GM23248 (cell line): ENCODE measurements around the gene C16orf54. TPM values are rescaled to one million over a fixed set of nuclear protein-coding genes. Genes with fewer than 3 reads are reported as not detected.
"Not testable (repeated sequence)": the region's sequence is repeated elsewhere in the genome, so short reads cannot be mapped to it uniquely, and the experiment has no call there.

ENCODE experiments used
- DNase-seq: peaks from one replicate; pipeline ENCODE4 v3.0.0-alpha.2; 2015
- H2AFZ ChIP-seq: fragments of 200-600 bp; sonication (generic); 2 replicates; pipeline ENCODE4 v1.6.1; 2016; ENCODE audit warnings: antibody characterized with exemption
- H3F3A ChIP-seq: fragments of 200-600 bp; sonication (generic); 2 replicates; pipeline ENCODE4 v1.6.1; 2016; ENCODE audit warnings: mild to moderate bottlenecking, antibody characterized with exemption, mixed run types; ENCODE audit not compliant: insufficient read depth
- H3K27ac ChIP-seq: fragments of 200-600 bp; sonication (generic); 2 replicates; pipeline ENCODE4 v1.5.1; 2016; ENCODE audit warnings: mild to moderate bottlenecking
- H3K27me3 ChIP-seq: fragments of 200-600 bp; sonication (generic); replicated peaks from 2 replicates; pipeline ENCODE4 v1.6.1; 2016; ENCODE audit warnings: mild to moderate bottlenecking; ENCODE audit not compliant: insufficient read depth
- H3K36me3 ChIP-seq: fragments of 200-600 bp; sonication (generic); 2 replicates; pipeline ENCODE4 v1.6.1; 2016; ENCODE audit warnings: low read depth, mild to moderate bottlenecking
- H3K4me1 ChIP-seq: fragments of 200-600 bp; sonication (generic); 2 replicates; pipeline ENCODE4 v1.6.1; 2016; ENCODE audit warnings: mild to moderate bottlenecking; ENCODE audit not compliant: insufficient read depth
- H3K4me2 ChIP-seq: fragments of 200-600 bp; sonication (generic); one replicate; pipeline ENCODE4 v1.6.1; 2016; ENCODE audit warnings: mild to moderate bottlenecking; ENCODE audit not compliant: unreplicated experiment
- H3K4me3 ChIP-seq: fragments of 200-600 bp; sonication (generic); 2 replicates; pipeline ENCODE4 v1.5.1; 2016; ENCODE audit warnings: mild to moderate bottlenecking
- H3K79me2 ChIP-seq: fragments of 200-600 bp; sonication (generic); 2 replicates; pipeline ENCODE4 v1.6.1; 2016; ENCODE audit warnings: mild to moderate bottlenecking; ENCODE audit not compliant: insufficient read depth
- H3K9ac ChIP-seq: fragments of 200-600 bp; sonication (generic); 2 replicates; pipeline ENCODE4 v1.6.1; 2016; ENCODE audit warnings: mild to moderate bottlenecking
- H3K9me2 ChIP-seq: fragments of 200-600 bp; sonication (generic); 2 replicates; pipeline ENCODE4 v1.6.1; 2016; ENCODE audit warnings: mixed run types, mild to moderate bottlenecking, moderate library complexity; ENCODE audit not compliant: insufficient read depth
- H3K9me3 ChIP-seq: fragments of 200-600 bp; sonication (generic); one replicate; pipeline ENCODE4 v1.6.1; 2017; ENCODE audit warnings: low read depth
- H4K20me1 ChIP-seq: fragments of 200-600 bp; sonication (generic); 2 replicates; pipeline ENCODE4 v1.6.0; 2016; ENCODE audit not compliant: insufficient read depth
- EZH2 ChIP-seq: fragments of 200-600 bp; sonication (generic); IDR thresholded peaks from 2 replicates; pipeline ENCODE4 v1.6.1; 2018; ENCODE audit warnings: antibody characterized with exemption, mild to moderate bottlenecking; ENCODE audit not compliant: insufficient read depth, poor library complexity, severe bottlenecking
- EZH2phosphoT487 ChIP-seq: fragments of 200-600 bp; sonication (generic); IDR thresholded peaks from 2 replicates; pipeline ENCODE4 v1.6.1; 2018; ENCODE audit warnings: antibody characterized with exemption, moderate library complexity, mild to moderate bottlenecking, low read depth; ENCODE audit not compliant: insufficient read depth
- WGBS, 2 experiments: methylation state at CpG; one replicate each; pipeline ENCODE4 v1.1.6; 2015 to 2017; ENCODE audit warnings: low lambda C conversion rate in 2 of 2, low coverage in 1 of 2; ENCODE audit errors: missing lambda C conversion rate in 2 of 2; 5-methylcytosine and 5-hydroxymethylcytosine counted together
- in situ Hi-C: fragments of 300-500 bp; cut with MboI; formaldehyde crosslinking; loops from 2 replicates; pipeline ENCODE4 v1.15.0; 2020
- polyA plus RNA-seq: library from polyadenylated mRNA; unstranded; fragments of >200 nt; fragmentation: Nextera tagmentation; extraction: Ambion mirVana; gene quantifications from 2 replicates; pipeline ENCODE4 v1.2.1, GENCODE V29; 2016
- total RNA-seq: library from RNA; depleted of rRNA; stranded (reverse); fragments of >200 nt; shearing (Covaris generic); gene quantifications from 2 replicates; pipeline ENCODE4 v1.2.3, GENCODE V29; 2014

Gene C16orf54
- total and polyA plus RNA-seq, 2 experiments from 2014 or later: not detected

GRCh38 chr16:29742683-29743275 is 3.0 kb downstream of the C16orf54 start:
- no peak overlapping the region for H3K4me2 ChIP-seq
- H3K9me3 ChIP-seq: no peaks in the 10 kb centered on the region
- H3K36me3 ChIP-seq: no peaks in the 10 kb centered on the region
- TF ChIP-seq EZH2phosphoT487 (no peak), EZH2 (no peak)
- H2AFZ ChIP-seq: no peak overlapping the region
- no peak overlapping the region for H3K4me3 ChIP-seq
- no peaks in the 10 kb centered on the region for H3F3A ChIP-seq
- no peak overlapping the region for H3K9ac ChIP-seq
- WGBS, 2 experiments: 60 to 61% methylated on average over 7 of the region's 7 CpGs
- in situ Hi-C loops: no loop called here
- H3K27me3 ChIP-seq: peaks cover 8% of the 10 kb centered on the region; the same call in 1 of the 2 replicates
- DNase-seq: no peak
- no peaks in the 10 kb centered on the region for H3K9me2 ChIP-seq
- H3K4me1 ChIP-seq: no peaks in the 10 kb centered on the region
- no peaks in the 10 kb centered on the region for H3K79me2 ChIP-seq
- no peaks in the 10 kb centered on the region for H4K20me1 ChIP-seq
- H3K27ac ChIP-seq: no peak overlapping the region

DNA sequence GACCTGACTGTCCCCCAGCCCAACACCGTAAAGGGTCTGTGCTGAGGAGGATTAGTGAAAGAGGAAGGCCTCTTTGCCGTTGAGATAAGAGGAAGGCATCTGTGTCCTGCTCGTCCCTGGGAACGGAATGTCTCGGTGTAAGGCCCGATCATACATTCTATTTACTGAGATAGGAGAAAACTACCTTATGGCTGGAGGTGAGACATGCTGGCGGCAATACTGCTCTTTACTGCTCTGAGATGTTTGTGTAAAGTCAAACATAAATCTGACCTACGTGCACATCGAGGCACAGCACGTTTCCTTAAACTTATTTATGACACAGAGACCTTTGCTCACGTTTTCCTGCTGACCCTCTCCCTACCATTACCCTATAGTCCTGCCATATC is 5.2 kb downstream of the C16orf54 start:
- H3K9me2 ChIP-seq, H3K4me1 ChIP-seq, H3F3A ChIP-seq, H3K4me2 ChIP-seq, H3K27ac ChIP-seq, H3K9ac ChIP-seq, DNase-seq, H3K79me2 ChIP-seq, H3K36me3 ChIP-seq, H3K27me3 ChIP-seq, in situ Hi-C loops, H3K4me3 ChIP-seq, H4K20me1 ChIP-seq, H3K9me3 ChIP-seq, H2AFZ ChIP-seq: not testable (repeated sequence)
- 64% methylated on average over 11 of the region's 11 CpGs for WGBS, 2 experiments

- H3K27ac ChIP-seq, H3K9me3 ChIP-seq, H3K4me3 ChIP-seq, H3F3A ChIP-seq, H4K20me1 ChIP-seq, in situ Hi-C loops, H3K4me1 ChIP-seq, H2AFZ ChIP-seq, H3K4me2 ChIP-seq, H3K79me2 ChIP-seq, H3K9me2 ChIP-seq, H3K9ac ChIP-seq, H3K36me3 ChIP-seq, DNase-seq, H3K27me3 ChIP-seq: not testable (repeated sequence)
- 42 to 51% methylated on average over 6 of the region's 6 CpGs for WGBS, 2 experiments
Measured at GRCh38 chr16:29739927-29740629, 5.7 kb downstream of the C16orf54 start.

- Histone ChIP-seq H3K9me2 (no peaks in the 10 kb centered on the region), H3K4me2 (no peak overlapping the region), H3K4me1 (no peaks in the 10 kb centered on the region), H3F3A (no peaks in the 10 kb centered on the region), H3K9me3 (no peaks in the 10 kb centered on the region), H2AFZ (no peak overlapping the region), H3K79me2 (no peaks in the 10 kb centered on the region), H3K4me3 (no peak overlapping the region), H3K36me3 (no peaks in the 10 kb centered on the region), H3K9ac (no peak overlapping the region), H4K20me1 (no peaks in the 10 kb centered on the region), H3K27me3 (peaks cover 9% of the 10 kb centered on the region; the same call in 1 of the 2 replicates), H3K27ac (no peak overlapping the region)
- TF ChIP-seq EZH2phosphoT487 (no peak), EZH2 (no peak)
- in situ Hi-C loops: no loop called here
- 65 to 70% methylated on average over 2 of the region's 2 CpGs for WGBS, 2 experiments
- no peak for DNase-seq
Measured at GRCh38 chr16:29738514-29738913, 7.3 kb downstream of the C16orf54 start.

DNA sequence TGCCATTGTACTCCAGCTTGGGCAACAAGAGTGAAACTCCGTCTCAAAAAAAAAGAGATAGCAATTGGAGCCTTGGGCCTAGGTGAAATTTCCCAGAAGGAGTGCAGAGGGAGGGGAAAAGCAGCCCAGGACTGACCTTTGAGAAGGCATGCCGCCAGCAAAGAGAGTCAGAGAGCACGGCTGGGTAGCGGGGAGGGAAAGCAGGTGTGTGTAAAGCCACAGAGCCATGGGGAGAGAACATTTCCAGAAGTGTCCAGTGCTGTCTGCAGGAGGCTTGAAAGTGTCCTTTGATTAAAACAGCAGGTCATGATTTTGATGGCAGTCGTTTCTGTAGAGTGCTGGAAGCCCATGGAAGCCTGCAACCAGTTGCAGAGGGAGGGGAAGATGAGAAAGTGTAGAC is 8.1 kb downstream of the C16orf54 start:
- Histone ChIP-seq H3K36me3 (no peaks in the 10 kb centered on the region), H3K79me2 (no peaks in the 10 kb centered on the region), H3K27me3 (peaks cover 6% of the 10 kb centered on the region; the same call in 1 of the 2 replicates), H3K9me3 (no peaks in the 10 kb centered on the region), H3K4me3 (no peak overlapping the region), H3F3A (no peaks in the 10 kb centered on the region), H3K4me2 (no peak overlapping the region), H3K9ac (no peak overlapping the region), H3K4me1 (no peaks in the 10 kb centered on the region), H3K9me2 (no peaks in the 10 kb centered on the region), H2AFZ (no peak overlapping the region), H4K20me1 (no peaks in the 10 kb centered on the region), H3K27ac (no peak overlapping the region)
- in situ Hi-C loops: no loop called here
- DNase-seq: no peak
- TF ChIP-seq EZH2phosphoT487 (no peak), EZH2 (no peak)
- WGBS, 2 experiments: 65% methylated on average over 5 of the region's 5 CpGs
